ENCODE measurements around the gene EXOC6. TPM values are rescaled to one million over a fixed set of nuclear protein-coding genes. Genes with fewer than 3 reads are reported as not detected.

Gene EXOC6
- total RNA-seq, 1 experiment from 2014 or later = 17.0 TPM

GRCh38 chr10:93106631-93107072 lies 258.3 kb downstream of the EXOC6 start:
- in situ Hi-C loops (cut with HindIII; ENCODE audit: low pct_unique_long_range_greater_than_20kb, low sequenced_read_pairs) = no loop called here
- BruUV-seq (replicated peaks) = no TSS peak
- ChIA-PET POLR2A (no interaction called here), CTCF (no interaction called here)
- intact Hi-C loops (cut with micrococcal nuclease; ENCODE audit: unreplicated experiment) = no loop called here
- no peaks in the 10 kb centered on the region for H3K4me1 ChIP-seq (ENCODE audit: control insufficient read depth, insufficient read depth, low read length)
- H3K27ac ChIP-seq (ENCODE audit: low read length) = no peak overlapping the region
- no peak overlapping the region for H3K4me3 ChIP-seq (ENCODE audit: low read depth in 2 of 2, low read length in 2 of 2)
- ATAC-seq = no peak
- H3K27me3 ChIP-seq (ENCODE audit: control insufficient read depth, insufficient read depth, low read length) = no peaks in the 10 kb centered on the region
- TF ChIP-seq, protein P1, sequence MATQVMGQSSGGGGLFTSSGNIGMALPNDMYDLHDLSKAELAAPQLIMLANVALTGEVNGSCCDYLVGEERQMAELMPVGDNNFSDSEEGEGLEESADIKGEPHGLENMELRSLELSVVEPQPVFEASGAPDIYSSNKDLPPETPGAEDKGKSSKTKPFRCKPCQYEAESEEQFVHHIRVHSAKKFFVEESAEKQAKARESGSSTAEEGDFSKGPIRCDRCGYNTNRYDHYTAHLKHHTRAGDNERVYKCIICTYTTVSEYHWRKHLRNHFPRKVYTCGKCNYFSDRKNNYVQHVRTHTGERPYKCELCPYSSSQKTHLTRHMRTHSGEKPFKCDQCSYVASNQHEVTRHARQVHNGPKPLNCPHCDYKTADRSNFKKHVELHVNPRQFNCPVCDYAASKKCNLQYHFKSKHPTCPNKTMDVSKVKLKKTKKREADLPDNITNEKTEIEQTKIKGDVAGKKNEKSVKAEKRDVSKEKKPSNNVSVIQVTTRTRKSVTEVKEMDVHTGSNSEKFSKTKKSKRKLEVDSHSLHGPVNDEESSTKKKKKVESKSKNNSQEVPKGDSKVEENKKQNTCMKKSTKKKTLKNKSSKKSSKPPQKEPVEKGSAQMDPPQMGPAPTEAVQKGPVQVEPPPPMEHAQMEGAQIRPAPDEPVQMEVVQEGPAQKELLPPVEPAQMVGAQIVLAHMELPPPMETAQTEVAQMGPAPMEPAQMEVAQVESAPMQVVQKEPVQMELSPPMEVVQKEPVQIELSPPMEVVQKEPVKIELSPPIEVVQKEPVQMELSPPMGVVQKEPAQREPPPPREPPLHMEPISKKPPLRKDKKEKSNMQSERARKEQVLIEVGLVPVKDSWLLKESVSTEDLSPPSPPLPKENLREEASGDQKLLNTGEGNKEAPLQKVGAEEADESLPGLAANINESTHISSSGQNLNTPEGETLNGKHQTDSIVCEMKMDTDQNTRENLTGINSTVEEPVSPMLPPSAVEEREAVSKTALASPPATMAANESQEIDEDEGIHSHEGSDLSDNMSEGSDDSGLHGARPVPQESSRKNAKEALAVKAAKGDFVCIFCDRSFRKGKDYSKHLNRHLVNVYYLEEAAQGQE (IDR thresholded peaks at IDR 0.05; ENCODE audit: insufficient read depth in 1 of 2, low read depth in 2 of 2, low read length in 1 of 2) = no peak
- no peak for TF ChIP-seq SIN3A (IDR thresholded peaks at IDR 0.05; ENCODE audit: borderline replicate concordance, insufficient read depth, low read depth, low read length)
- no peaks in the 10 kb centered on the region for H3K36me3 ChIP-seq (ENCODE audit: control insufficient read depth, insufficient read depth, low read length)
- peaks cover 8% of the 10 kb centered on the region; the same call in 1 of the 2 replicates for H3K9me3 ChIP-seq (ENCODE audit: control insufficient read depth, insufficient read depth, low read depth, low read length)
- DNase-seq (ENCODE audit: low read depth, low spot score) = no peak

Other genes with a start within 250 kb of the EXOC6 start
- gene HHEX, start 158.6 kb upstream of the EXOC6 start, total RNA-seq (2021; ENCODE audit: unreplicated experiment) = 10.1 TPM
- gene CYP26C1, start 212.3 kb downstream of the EXOC6 start, total RNA-seq (2021; ENCODE audit: unreplicated experiment) = 1.1 TPM
- gene CYP26A1, start 225.4 kb downstream of the EXOC6 start, total RNA-seq (2021; ENCODE audit: unreplicated experiment) = 1.5 TPM